Right lobe of liver (tissue), 4 donors: ENCODE data around the gene PHC1.

Experiments used
- POLR2A ChIP-seq: fragments of 450-650 bp; IDR thresholded peaks from one replicate; pipeline ENCODE4 v1.6.1; 2017; ENCODE audit warnings: antibody characterized with exemption, mild to moderate bottlenecking
- TF ChIP-seq, protein P1 (sequence below), 4 donors: fragments of 200-600 bp in 3 of 4; fragments of 450-650 bp in 1 of 4; IDR thresholded peaks; one replicate each; pipeline versions ENCODE4 v1.5.1 to v1.8.0; 2016 to 2022; ENCODE audit warnings: antibody characterized with exemption in 4 of 4, mild to moderate bottlenecking in 2 of 4
- donor health status: DM: no; HTN: no; CAD: no.
- donor health status: DM: no; HTN: no; CAD: no.
- donor health status: DM: no; HTN: yes; CAD: no.

DNA sequence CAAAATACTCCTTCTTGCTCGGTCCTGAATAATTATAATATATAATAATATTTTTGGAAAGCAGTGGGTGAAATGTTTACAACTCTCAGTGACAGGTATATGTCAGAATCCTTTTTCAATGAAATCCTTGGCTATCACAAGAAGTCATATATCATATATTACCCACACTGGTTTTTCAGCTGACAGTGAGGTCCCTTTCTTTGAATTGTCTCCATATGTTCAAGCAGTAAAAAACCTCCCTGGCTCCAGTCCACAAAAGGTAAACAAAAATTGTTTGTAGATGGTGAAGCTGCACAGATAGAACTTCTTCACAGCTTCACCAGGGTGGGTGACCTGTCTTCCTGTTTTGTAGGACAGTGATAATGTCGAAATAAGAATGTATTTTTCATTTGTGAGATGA lies 47.9 kb upstream of the PHC1 start:
- TF ChIP-seq, protein P1, sequence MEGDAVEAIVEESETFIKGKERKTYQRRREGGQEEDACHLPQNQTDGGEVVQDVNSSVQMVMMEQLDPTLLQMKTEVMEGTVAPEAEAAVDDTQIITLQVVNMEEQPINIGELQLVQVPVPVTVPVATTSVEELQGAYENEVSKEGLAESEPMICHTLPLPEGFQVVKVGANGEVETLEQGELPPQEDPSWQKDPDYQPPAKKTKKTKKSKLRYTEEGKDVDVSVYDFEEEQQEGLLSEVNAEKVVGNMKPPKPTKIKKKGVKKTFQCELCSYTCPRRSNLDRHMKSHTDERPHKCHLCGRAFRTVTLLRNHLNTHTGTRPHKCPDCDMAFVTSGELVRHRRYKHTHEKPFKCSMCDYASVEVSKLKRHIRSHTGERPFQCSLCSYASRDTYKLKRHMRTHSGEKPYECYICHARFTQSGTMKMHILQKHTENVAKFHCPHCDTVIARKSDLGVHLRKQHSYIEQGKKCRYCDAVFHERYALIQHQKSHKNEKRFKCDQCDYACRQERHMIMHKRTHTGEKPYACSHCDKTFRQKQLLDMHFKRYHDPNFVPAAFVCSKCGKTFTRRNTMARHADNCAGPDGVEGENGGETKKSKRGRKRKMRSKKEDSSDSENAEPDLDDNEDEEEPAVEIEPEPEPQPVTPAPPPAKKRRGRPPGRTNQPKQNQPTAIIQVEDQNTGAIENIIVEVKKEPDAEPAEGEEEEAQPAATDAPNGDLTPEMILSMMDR (IDR thresholded peaks at IDR 0.05), result no peak
- TF ChIP-seq POLR2A, result no peak
